Hematopoietic multipotent progenitor cell (in vitro differentiated cells): ENCODE data around the gene ZCCHC24. TPM values are rescaled to one million over a fixed set of nuclear protein-coding genes. Genes with fewer than 3 reads are reported as not detected.

Experiments used
- DNase-seq, 3 donors: peaks; one replicate each; pipeline ENCODE4 v3.0.0-alpha.2; 2011 to 2015; ENCODE audit warnings: low read depth in 2 of 3, low spot score in 2 of 3
- total RNA-seq: library from RNA; depleted of rRNA; stranded (reverse); fragments of >200 nt; gene quantifications from one replicate; pipeline ENCODE4 v1.2.3, GENCODE V29; 2012

The ZCCHC24 gene
- total RNA-seq, 1 donor = 2.2 TPM

DNA sequence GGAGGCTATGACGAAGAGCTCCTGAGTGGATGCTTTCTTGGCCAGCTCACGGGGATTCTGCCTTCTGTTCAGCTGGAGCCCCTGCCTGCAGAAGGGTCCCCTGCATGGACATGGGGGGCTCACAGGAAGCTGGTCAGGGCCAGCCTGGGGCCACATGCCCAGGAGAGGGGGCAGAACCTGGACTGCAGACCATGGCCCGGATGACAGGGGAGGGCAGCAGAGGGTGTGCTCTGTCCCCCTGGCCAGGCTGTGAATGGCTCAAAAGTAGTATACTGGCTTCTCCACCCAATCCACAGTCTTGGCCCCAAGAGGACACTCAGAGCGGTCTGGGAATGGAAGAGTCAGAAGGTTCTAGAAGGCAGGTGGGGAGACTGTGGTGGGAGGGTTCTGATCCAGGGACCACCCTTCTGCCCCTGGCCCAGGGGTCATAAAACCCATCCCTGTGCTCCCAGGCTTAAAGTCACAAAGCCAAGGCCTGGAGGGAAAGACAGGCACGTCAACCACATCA, 57.9 kb downstream of the ZCCHC24 start:
- no peak for DNase-seq

DNA sequence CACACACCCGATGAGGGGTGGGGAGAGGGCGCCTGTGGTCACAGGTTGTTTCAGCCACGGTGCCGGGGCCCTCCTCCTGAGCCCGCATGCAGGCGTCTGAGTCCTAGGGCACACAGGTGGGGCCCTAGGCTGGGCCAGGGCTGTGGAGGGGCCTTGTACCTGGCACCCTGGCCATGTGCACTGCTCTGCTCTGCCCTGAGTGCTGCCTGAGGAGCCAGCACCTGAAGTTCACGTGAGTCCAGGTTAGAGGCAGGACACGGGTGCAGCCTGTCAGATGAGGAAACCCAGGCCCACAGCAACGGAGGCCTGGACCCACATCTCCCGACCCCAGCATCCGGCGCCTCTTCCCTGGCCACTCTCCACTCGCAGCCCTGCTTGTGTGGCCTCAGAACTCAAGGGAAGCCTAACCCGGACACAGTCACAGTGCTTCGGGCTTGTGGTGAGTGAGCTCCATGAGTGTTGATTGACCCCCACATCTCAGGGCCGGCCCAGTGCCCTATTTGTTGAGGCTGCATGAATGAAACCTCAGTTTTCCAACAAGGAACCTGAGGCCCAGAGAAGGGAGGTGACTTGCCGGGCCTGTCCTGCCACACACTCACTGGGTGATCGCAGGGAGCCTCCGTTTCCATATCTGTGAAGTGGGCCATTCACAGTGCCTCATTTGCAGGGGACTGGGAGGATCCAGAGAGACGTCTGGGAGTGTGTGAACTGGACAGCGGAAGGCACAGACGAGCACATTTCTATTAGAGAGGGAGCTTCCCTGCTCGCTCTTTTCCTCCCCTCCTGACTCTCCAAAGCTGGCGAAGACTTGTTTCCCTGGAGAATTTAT, 58.6 kb downstream of the ZCCHC24 start:
- no peak for DNase-seq

DNA sequence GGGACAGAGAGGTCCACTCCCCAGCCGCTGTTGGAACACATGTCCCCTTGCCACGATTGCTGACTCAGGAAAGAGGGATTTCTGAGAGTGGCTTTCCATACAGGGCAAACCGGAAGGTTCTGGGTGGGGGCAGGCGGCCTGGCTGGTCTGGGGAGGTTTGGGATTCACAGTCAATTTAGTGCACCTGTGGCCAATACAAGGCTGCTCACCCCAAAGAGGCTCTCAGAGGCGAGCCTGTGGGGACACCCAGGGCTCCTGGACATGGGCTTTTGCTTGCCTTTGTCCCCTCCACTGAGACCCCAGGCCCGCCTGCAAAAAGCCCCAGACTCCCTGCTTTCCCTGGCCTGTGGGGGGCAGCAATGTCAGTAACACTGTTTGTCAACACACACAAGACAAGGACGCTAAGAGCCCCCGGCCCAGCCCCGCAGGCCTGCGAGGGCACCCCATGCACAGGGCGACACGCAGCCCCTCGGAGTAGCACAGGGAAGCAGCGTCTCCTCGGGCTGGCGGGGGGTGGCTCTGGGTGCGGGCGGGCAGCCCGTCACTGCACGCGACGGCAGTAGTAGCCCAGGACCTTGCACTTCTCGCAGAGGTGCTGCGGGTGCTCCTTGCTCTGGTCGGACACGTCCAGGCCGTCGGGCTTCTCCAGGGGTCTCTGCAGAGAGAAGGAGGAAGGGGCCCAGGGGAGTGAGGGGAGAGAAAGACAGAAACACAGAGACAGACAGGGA, 59.5 kb downstream of the ZCCHC24 start:
- DNase-seq = no peak

- DNase-seq = no peak
These were observed 60.0 kb downstream of the ZCCHC24 start for GRCh38 chr10:79385392-79385795.

- no peak for DNase-seq
These were observed 60.5 kb downstream of the ZCCHC24 start for GRCh38 chr10:79384773-79385391.

DNA sequence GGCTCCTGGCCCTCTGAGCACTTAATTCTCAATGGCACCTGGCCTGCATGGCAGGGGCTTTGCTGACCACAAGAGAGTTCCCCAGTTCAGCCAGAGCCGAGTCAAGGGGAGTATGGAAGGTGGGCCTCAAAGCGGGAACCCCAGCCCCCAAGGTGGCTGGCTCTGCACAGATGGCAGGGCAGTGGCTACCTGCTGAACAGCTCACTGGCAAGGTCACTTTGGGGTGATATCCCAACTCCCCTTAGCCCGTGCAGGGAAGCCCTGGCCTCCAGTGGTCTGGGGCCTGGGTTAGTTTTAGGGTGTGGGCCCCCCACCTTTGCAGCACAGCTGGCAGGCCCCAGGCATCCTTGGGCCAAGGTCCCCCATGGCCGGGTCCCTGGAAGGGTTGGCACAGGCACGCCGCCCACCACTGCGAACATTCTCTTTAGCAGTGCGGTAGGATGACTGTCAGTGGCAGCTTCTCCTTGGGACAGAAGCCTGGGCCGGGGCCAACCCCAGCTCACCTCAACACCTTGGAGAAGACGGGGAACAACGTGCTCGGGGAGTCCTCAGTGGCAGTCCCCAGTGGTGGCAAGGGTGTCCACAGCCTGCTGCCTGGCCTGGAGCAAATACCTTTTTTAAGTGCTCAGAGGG, 61.3 kb downstream of the ZCCHC24 start:
- no peak for DNase-seq

- no peak for DNase-seq
These were observed 62.9 kb downstream of the ZCCHC24 start for GRCh38 chr10:79382491-79382941.

DNA sequence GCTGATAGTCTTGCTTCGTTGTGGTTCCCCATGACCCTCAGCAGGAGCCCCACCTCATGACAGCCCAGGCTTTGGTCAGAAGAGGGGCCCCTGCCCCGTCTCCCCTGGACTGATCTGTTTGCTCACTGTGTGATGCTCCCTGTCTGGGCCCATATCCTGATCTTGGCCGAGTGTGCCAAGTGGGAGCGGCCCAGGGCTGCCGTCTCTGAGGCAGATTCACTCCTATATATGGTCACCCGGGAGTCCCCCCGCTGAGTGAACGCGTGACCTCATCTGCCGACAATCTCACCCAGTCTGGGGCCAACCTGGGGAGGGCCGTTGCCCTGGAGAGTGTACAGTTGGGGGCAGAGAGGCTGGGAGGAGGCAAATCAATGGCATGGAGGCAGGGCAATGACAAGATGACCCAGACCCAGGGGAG, 63.6 kb downstream of the ZCCHC24 start:
- DNase-seq = no peak

DNA sequence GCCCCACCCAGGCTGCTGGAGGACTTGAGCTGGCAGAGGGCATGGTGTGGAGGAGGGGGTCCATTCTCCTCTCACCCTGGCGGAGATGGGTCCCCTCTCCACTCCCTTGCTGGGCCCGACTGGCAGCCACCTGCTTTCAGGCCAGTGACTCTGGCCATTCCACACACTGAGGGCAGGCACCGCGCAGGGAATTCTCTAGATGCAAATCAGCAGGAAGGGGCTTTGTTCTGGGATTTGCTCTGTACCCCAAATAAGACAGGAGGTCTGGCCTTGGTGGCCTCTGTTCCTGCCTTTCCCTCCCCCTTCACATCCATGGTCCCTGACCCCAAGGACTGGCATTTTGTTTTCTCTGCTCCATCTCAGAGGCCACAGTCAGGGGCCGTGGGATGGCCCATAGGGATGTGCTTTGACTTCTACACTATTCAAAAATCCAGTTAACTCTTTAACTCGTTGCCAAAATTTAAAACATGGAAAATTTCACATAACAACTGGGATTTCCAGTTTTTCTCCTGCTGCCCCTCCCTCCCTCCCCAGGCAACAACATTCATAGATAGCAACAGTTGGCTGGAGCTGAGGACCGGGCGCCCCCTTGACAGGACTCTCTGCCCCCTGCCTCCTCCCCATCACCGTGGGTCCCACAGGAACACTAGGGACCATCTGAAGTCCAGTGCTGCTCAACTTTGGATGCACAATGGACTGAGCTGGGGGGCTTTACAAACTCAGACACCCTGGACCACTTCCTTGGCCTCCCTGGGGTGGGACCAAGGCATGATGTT, 64.3 kb downstream of the ZCCHC24 start:
- DNase-seq = no peak

- DNase-seq = no peak
These were observed 65.1 kb downstream of the ZCCHC24 start for GRCh38 chr10:79380125-79380945.

DNA sequence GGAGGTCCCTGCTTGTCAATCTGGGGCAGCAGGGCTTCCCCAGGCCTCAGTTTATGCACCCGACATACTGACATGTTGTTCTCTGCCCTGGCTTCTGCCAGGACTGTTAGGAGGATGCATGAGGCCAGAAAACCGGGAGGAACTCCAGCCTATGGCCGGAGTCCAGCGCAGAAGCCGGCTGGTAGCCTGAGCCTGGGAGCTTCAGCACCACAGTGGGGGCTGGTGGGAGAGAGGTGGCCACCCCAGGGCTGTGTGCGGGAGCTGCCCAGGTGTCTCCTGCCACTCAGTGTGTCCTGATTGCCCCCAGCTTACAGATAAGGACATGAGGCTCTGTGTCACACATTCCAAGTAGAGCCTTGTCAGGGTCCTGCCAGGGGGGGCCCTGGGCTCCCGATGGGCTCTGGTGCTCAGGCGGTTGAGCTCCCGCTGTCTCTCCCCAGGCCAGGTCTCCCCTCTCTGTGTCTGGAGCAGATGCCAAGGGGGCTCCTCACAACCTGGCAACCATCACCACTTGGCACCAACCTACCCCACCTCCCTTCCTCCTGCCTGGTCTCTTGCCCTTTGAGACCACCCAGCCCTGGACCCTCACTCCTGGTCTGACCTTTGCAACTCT, 65.8 kb downstream of the ZCCHC24 start:
- no peak for DNase-seq

GRCh38 chr10:79378647-79379511, 66.5 kb downstream of the ZCCHC24 start:
- DNase-seq = no peak

DNA sequence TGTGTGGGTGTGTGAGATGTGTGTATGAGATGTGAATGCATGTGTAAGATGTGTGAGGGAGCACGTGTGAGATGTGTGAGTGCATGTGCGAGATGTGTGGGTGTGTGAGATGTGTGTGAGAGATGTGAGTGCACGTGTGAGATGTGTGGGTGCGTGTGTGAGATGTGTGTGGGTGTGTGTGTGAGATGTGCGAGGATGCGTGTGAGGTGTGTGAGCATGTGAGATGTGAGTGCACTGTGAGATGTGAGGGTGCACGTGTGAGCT, 67.1 kb downstream of the ZCCHC24 start:
- no peak for DNase-seq

DNA sequence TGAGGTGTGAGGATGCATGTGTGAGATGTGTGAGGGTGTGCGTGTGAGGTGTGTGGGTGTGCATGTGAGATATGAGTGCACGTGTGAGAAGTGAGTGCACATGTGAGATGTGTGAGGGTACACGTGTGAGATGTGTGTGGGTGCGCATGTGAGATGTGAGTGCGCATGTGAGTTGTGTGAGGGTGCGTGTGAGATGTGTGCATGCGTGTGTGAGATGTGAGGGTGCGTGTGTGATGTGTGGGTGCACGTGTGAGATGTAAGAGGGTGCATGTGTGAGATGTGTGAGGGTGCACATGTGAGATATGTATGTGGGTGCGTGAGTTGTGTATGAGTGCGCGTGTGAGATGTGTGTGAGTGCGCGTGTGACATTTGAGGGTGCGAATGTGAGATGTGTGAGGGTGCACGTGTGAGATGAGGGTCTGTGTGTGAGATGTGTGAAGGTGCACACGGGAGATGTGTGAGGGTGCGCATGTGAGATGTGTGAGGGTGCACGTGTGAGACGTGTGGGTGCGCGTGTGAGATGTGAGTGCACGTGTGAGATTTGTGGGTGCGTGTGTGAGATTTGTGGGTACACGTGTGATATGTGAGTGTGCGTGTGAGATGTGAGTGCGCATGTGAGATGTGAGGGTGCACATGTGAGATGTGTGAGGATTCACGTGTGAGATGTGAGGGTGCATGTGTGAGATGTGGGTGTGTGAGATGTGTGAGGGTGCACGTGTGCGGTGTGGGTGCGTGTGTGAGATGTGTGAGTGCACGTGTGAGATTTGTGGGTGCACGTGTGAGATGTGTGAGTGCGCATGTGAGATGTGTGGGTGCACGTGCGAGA, 67.7 kb downstream of the ZCCHC24 start:
- no peak for DNase-seq

DNA sequence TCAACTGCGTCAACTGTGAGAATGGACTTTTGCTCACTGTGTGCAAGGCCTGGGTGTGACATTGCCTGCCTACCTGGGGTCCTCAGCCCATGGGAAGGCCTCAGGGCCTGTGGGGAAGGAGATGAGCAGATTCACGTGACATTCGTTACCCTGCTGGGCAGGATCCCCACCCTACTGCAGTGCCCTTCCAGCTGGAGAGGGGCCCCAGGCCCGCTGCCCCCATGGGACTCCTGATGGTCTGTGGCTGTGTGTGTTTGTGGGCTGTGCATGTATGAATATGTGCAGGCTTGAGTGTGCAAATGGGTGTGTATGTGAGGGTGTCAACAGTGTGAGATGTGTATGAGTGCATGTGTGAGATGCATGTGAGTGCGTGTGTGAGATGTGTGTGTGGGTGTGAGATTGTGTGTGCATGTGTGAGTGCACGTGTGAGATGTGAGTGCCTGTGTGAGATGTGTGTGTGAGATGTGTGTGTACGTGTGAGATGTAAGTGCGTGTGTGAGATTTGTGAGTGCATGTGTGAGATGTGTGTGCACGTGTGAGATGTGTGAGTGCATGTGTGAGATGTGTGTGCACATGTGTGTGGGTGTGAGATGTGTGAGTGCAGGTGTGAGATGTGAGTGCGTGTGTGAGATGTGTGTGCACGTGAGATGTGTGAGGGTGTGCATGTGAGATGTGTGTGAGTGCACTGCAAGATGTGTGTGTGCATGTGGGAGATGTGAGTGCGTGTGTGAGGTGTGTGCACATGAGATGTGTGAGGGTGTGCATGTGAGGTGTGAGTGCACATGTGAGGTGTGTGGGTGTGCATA, 68.5 kb downstream of the ZCCHC24 start:
- no peak for DNase-seq

DNA sequence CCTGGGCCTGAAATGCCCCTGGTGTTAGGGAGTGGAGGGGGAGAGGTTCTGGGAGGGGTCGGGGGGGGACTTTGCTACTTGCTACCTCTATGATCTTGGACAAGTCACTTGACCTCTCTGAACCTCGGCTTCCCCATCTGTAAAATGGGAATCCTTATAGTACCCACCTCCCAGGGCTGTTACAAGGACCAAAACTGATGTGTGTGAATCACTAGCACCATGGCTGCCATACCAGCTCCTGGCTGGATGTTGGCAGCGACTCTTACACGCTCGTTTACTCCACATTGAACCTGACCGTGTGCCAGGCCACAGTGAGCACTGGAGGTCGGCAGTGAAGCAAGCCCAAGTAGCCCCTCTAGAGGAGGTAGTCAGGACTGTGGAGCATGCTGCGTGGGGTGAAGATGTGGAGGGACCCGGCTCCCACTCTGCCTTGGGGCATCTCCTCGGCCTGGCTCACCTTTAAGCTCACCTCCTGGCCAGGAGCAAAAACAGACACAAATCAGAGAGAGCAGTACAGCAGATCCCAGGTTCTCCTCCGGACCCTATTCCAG, 69.3 kb downstream of the ZCCHC24 start:
- DNase-seq = no peak
